HL-60/S4 treated with phorbol 12-myristate 13-acetate at 8.2 ng/mL for 4 days and 3 days (cell line): ENCODE results near the gene PIEZO2.

Experiments used
- in situ Hi-C: fragments of 300-500 bp; cut with MboI; formaldehyde crosslinking; loops from 2 replicates; pipeline ENCODE4 v1.15.0; 2022; ENCODE audit warnings: low sequenced_read_pairs

PIEZO2 gene

GRCh38 chr18:10989486-10989885 lies 159.9 kb downstream of the PIEZO2 start:
- in situ Hi-C loops, result no loop called here

GRCh38 chr18:10985689-10986088 lies 163.7 kb downstream of the PIEZO2 start:
- in situ Hi-C loops, result no loop called here

GRCh38 chr18:10979411-10979810 lies 170.0 kb downstream of the PIEZO2 start:
- in situ Hi-C loops, result no loop called here

DNA sequence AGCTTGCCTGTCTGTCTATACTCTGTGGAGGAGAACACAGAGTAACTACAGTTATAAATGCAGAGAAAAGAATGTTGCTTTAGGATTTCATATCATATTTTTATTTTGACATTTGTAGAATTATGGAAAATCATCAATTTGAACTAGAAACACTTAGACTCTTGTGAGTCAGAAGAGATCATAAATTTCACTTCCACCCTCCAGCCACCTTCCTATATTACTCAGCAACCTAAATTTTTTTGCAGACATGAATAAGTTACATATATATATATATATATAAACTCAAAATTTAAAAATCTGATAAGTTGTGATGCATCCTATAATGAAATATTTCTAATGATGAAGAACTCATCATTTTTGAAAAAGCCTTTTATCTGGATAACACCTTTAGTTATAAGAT lies 172.3 kb downstream of the PIEZO2 start:
- in situ Hi-C loops, result no loop called here

DNA sequence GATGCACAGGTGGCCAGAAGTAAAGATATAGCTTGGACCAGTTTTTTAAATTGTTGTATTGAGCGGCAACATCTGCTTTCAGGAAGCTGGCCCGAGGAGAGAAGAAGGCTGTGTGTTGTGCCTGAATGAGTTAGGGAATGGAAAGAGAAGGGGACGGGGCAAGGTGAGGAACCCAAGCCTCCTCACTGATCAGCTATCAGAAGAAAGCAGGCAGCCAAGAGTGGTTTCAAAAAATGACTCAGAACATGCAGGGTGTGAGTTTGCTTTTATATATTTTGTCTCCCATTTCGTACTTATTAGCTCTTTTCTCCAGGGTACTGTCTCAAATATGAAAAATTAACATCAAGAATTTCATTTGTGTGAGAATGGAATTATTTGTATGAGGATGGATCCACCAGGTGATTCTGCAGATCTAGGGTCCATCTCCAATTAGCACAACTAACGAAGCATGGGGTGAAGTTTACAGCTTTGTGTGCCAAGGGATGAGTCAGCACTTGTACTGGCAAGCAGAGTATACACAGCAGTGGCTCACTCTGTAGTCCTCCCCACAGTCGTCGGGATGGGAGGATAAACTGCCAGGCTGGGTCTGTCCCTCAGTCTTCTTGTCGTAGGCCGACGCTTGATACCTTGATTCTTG lies 175.7 kb downstream of the PIEZO2 start:
- in situ Hi-C loops, result no loop called here

DNA sequence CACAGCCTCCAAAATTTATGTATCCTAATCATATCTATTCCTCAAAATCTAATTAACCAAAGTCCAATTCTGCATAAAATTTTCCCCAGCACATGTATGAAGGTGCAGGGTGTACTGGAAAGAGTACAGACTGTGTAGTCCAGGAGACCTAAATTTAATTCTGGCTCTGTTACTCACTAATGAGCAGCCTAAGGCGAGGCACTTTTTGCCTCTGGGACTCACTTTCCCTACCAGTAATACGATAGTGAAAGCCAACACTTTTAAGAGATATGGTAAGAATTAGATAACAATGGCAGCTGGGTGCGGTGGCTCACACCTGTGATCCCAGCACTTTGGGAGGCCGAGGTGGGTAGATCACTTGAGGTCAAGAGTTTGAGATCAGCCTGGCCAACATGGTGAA lies 177.7 kb downstream of the PIEZO2 start:
- in situ Hi-C loops, result no loop called here

GRCh38 chr18:10965119-10965518 lies 184.2 kb downstream of the PIEZO2 start:
- in situ Hi-C loops, result no loop called here

DNA sequence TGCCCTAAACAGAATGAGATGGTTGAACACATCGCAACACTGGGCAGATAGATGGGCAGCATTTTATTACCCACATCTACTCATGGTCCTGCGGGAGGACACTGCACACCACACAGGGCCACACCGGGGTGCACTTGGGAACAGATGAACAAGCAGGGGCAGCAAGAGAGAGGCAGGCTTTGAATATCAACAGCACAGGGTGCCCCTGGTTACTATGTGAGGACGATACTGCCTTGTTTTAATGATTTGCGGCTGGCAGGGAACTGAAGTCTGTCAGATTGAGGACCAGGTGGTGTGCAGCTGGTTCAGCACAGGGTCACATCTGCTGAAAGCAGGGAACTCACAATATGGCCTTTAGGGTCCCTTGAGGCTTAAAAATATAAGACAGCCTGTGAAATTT lies 195.7 kb downstream of the PIEZO2 start:
- in situ Hi-C loops, result no loop called here

GRCh38 chr18:10951631-10952544 lies 197.5 kb downstream of the PIEZO2 start:
- in situ Hi-C loops, result no loop called here

DNA sequence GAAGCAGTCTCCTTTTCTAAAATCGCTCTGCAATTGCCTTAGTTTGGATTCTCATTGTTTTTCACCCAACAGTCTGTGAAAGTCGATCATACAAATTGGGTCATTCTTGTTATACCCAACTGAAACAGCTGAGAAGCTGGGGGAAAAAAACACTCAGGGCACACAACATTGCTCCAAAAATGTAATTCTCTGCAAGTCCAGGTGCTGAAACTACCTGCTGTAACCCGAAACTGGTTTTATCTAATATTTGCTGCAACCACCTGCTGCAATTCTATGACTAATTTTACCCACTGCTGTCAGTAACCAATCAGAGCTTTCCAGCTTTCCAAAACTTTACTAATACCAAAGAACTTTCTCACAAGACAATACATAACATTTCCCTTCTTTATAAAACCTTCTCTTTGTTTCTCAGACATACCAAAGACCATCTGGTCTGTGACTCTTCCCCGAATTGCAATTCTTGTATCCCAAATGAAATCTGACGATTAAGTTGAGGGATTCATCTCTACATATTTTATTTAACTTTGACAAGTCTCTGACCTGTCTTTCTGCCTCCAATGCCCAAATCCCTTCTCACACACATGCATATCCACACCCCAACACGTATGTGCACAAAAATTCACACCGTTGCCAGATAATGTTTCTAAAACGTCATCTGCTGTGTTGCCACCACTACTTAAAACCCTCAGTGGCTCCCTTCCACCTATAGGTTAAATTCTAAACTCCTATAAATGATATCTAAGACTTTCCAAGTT lies 198.3 kb downstream of the PIEZO2 start:
- in situ Hi-C loops, result no loop called here

DNA sequence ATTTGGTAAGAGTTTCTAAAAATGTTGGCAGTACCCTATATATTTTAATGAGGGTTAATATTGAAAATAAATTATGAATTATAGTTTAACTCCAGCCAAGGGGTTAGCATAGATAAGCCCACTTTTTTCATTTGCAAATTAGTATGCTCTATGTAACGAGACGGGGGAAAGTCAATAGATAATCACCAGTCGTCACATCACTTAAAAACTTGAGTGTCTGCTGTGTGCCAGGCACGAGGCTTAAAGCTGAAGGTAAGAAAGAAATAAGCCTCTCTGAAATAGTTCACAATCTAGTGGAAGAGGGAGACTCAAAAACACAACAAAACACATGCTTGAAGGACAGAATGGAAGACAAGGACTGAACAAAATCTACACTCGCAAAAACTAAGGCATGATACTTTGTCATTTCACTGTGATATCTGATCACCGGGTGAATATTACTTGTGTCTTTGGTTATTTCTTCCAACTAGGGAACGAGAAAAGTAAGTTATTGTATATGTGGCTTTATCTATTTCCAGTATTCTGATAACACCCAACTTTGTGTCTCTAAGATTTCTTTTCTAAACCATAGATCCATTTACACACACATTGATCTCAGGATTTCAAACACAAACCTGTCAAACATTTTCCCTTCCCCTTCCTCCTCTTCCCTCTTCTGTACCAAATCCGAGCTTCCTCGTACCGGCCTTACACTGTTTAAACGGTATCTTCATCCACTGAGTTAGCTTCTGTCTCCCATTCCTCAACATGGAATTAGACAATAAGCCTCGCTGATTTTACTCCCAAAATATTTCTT lies 199.1 kb downstream of the PIEZO2 start:
- in situ Hi-C loops, result no loop called here

GRCh38 chr18:10949655-10950054 lies 199.7 kb downstream of the PIEZO2 start:
- in situ Hi-C loops, result no loop called here

GRCh38 chr18:10948421-10948820 lies 200.9 kb downstream of the PIEZO2 start:
- in situ Hi-C loops, result no loop called here

- in situ Hi-C loops, result no loop called here
Measured at GRCh38 chr18:10946058-10946457, 203.3 kb downstream of the PIEZO2 start.

DNA sequence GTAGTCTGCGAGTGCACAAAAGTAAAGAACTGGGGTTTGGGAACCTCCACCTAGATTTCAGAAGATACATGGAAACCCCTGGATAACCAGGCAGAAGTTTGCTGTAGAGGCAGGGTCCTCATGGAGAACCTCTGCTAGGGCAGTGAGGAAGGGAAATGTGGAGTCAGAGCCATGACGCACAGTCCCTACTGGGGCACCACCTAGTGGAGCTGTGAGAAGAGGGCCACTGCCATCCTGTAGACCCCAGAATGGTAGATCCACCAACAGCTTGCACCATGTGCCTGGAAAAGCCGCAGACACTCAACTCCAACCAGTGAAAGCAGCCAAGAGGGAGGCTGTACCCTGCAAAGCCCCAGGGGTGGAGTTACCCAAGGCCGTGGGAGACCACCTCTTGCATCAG lies 206.4 kb downstream of the PIEZO2 start:
- in situ Hi-C loops, result no loop called here

GRCh38 chr18:10939822-10940221 lies 209.5 kb downstream of the PIEZO2 start:
- in situ Hi-C loops, result no loop called here

GRCh38 chr18:10937743-10938640 lies 211.4 kb downstream of the PIEZO2 start:
- in situ Hi-C loops, result no loop called here

DNA sequence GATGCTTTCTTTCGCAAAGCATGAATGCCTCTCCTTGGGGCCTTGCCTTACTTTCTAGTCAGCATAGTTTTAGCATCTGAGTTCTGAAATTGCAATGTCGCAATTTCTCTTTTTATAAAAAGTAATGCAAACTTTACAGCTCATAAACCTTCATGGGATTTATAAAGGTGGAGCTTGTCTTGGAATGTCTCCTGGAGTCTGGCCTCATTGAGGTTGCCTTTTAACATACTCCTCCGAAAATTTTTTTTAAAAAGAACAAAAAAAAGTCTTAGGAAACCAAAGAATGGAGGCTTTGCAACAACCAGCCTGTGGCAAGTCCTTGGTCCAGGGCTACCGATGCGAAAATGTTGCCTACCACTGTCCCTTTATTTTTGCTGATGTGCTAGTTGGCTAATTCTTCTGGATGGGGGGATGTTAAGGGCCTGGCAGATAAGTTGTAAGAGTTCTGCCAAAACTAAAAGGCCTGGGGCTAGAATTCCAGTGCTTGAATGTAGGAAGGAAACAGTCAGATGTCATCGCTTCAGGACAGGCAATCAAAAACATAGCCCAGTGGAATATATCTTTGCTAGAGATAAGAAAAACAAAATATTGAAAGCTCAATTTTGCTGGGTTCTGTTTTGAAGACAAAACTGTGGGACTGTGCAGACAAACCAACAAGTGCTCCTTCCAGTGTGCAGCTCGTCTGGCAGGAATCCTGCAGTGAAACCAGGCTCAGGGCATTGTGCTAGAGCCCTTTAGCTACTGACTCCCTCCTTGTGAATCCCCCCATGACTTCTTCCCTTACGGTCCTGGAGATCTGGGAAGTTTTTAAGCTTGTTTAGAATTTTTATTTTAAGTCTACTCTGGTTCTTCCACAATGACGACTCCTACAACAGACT lies 213.0 kb downstream of the PIEZO2 start:
- in situ Hi-C loops, result no loop called here

DNA sequence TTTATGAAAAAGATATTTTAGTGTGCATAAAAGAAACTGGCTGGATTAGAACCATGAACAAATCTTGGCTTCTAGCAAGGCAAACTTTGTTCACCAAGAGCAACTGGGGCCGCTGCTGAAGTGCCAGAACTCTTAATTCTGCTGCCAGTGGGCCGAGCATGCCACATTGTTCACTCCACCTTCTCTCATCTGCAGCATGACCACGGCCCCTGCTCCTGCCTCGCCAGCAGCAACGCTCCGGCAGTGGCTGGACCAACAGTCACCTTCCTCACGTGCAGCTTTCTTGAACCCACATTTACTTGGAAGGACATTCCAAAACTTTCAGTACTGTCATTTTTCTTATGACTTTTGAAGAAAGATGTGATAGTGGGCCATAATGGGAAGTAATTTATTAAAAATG lies 213.8 kb downstream of the PIEZO2 start:
- in situ Hi-C loops, result no loop called here
